NOMO-1 (cell line): Measurements from ENCODE around the gene PUM1.
"Not testable (repeated sequence)": the region's sequence is repeated elsewhere in the genome, so short reads cannot be mapped to it uniquely, and the experiment has no call there.

ENCODE experiments used
- DNase-seq, 2 experiments: peaks; one replicate each; lab custom pipeline; 2025; ENCODE audit not compliant: unreplicated experiment in 2 of 2; lab: John Stamatoyannopoulos, UW

PUM1 gene, protein sequence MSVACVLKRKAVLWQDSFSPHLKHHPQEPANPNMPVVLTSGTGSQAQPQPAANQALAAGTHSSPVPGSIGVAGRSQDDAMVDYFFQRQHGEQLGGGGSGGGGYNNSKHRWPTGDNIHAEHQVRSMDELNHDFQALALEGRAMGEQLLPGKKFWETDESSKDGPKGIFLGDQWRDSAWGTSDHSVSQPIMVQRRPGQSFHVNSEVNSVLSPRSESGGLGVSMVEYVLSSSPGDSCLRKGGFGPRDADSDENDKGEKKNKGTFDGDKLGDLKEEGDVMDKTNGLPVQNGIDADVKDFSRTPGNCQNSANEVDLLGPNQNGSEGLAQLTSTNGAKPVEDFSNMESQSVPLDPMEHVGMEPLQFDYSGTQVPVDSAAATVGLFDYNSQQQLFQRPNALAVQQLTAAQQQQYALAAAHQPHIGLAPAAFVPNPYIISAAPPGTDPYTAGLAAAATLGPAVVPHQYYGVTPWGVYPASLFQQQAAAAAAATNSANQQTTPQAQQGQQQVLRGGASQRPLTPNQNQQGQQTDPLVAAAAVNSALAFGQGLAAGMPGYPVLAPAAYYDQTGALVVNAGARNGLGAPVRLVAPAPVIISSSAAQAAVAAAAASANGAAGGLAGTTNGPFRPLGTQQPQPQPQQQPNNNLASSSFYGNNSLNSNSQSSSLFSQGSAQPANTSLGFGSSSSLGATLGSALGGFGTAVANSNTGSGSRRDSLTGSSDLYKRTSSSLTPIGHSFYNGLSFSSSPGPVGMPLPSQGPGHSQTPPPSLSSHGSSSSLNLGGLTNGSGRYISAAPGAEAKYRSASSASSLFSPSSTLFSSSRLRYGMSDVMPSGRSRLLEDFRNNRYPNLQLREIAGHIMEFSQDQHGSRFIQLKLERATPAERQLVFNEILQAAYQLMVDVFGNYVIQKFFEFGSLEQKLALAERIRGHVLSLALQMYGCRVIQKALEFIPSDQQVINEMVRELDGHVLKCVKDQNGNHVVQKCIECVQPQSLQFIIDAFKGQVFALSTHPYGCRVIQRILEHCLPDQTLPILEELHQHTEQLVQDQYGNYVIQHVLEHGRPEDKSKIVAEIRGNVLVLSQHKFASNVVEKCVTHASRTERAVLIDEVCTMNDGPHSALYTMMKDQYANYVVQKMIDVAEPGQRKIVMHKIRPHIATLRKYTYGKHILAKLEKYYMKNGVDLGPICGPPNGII

DNA sequence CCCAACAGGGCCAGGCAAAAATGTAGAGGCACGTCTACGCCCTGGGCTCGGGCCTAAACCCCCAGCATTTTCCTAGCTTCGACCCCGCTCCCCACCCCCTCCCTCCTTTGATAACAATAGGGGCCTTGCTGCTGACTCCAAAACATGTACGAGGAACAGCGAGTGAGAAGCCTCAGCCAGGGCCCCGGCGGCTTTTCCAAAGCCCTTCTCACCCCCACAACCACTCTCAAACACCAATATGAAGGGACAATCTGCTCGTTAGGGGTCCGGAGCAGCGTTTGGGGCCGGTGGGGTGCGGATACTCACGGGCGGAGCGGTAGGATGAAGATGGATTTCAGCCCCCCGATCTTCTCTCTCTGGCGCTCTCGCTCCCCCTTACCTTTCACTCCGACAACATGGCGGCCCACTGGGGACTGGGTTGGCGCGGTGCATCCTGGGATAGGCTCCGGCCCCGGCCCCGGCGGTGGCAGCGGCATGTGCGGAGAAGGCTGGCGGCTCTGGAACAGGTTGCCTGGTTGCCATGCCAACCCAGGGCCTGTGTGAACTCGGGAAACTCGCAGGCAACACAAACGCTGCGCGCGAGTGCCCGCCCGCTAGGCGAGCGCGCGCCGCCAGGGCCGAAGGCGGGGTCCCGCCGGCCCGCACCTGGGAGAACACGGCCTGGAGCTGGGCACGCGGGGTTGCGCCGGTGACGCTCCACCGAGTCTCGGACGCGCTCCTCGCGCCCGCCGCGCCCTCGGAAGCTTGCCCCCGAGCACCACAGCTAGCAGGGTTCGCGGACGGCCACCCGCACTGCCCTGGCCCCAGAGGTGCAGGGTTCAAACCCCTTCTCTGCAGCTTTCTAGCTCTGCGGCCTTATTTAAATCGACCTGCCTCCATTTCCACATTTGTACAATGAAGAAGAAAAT lies at the start of gene PUM1:
Gene PUM1 (minus strand): TSS at position 408 of the 908 bp plus-strand sequence. CDS start 6,151 bp downstream, outside the sequence.
- DNase-seq, result peak; percentile 95 to 96

DNA sequence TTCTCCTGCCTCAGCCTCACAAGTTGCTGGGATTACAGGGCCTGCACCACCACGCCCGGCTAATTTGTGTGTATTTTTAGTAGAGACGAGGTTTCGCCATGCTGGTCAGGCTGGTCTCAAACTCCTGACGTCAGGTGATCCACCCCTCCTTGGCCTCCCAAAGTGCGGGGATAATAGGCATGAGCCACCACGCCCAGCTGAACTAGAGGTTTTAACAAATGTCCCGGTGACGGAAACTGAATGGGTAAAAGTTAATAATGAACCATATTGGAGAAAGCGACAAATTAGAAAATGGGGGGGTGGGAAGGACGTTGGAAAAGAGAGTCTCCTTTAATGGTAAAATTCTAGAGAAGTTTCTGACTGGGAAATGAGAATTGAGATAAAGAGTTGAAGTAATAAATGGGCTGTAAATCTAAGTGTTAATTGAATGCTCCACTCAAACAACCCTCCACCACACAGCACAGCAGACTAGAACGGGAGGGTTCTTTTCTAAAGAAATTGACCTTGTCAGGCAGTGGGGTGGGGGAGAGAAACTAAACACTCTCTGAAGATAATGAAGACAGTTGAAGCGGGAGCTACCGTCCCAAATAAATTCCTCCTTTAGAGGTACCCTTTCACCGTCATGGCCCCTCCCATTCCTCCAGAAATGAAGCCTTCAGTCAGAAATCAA lies 46.9 kb upstream of the PUM1 start:
- no peak for DNase-seq

DNA sequence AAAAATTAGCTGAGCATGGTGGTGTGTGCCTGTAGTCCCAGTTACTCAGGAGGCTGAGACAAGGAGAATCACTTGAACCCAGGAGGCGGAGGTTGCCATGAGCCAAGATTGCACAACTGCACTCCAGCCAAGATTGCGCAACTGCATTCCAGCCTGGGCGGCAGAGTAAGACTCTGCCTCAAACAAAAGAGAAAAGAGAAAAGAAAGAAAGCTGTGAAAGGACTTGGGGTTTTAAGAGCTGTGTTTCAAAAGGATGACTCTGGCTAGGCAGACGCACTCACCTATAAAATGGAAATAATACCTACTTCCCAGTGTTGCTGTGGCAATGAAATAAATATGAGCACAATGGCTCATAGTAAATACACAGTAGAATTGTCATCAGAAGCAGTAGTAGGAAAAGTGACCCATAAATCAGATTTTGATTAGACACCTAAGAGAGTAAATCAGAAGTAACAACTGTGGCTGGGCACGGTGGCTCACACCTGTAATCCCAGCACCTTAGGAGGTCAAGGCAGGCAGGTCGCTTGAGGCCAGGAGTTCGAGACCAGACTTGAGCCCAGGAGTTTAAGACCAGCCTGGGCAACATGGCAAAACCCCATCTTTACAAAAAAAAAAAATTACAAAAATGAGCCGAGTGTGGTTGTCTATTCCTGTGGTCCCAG lies 45.9 kb upstream of the PUM1 start:
- peak; percentile 40 to 50 for DNase-seq

DNA sequence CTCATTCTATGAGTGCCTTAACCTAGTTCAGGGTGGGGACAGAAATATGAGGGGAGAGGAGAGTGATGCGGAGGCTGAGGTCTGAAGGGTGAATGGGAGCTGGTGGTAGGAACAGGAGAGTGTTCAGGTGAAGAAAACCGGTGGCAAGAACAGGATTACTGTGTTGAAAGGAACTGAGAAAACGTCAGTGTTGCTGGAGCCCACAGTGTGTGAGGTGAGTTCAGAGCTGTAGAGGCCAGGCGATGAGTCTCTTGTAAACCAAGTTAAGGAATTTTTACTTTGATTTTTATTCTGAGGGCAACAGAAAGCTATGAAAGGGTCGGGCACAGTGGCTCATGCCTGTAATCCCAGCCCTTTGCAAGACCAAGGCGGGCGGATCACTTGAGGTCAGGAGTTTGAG lies 45.3 kb upstream of the PUM1 start:
- no peak for DNase-seq

DNA sequence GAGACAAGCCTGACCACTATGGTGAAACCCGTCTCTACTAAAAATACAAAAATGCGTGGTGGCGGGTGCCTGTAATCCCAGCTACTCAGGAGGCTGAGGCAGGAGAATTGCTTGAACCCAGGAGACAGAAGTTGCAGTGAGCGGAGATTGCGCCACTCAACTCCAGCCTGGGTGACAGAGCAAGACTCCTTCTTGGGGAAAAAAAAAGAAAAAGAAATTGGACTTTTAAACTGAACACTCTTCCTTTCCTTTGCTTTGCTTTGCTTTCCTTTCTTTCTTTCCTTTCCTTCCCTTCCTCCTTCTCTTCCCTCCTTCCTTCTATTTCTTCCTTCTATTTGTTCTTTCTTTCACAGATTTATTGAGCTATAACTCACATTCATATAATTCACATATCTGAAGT lies 43.3 kb upstream of the PUM1 start:
- DNase-seq, result no peak

DNA sequence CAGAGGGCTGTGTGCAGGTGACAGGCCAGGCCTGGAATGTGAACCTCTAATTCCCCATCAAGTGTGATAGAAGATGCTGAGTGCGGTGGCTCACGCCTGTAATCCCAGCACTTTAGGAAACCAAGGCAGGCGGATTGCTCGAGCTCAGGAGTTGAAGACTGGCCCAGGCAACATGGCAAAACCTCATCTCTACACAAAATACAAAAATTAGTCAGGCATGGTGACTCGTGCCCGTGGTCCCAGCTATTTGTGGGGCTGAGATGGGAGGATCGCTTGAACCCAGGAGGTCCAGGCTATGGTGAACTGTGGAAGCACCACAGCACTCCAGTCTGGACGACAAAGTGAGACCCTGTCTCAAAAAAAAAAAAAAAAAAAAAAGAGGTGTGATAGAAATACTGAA lies 40.1 kb upstream of the PUM1 start:
- DNase-seq, result no peak

DNA sequence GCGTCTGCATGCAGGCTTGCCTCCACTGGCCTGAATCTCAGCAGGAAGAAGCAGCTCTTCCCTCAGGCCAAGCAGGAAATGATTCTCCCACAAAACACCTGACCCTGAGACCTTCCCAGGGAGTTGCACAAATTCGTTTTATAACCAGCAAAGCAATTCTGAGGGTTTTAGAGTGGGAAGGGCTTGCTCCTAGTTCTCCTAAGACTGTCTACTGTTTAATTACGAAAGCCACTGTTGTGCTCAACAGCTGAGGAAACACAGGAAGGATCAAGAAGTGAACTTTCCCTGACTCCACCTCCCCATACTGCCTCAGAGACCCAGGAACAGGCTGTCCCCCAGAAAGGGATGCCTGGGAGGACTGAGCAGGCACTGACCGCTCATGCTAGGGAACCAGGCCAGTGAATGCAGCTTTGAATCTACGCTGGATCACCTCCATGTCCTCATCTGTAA lies 37.0 kb upstream of the PUM1 start:
- DNase-seq, result no peak

DNA sequence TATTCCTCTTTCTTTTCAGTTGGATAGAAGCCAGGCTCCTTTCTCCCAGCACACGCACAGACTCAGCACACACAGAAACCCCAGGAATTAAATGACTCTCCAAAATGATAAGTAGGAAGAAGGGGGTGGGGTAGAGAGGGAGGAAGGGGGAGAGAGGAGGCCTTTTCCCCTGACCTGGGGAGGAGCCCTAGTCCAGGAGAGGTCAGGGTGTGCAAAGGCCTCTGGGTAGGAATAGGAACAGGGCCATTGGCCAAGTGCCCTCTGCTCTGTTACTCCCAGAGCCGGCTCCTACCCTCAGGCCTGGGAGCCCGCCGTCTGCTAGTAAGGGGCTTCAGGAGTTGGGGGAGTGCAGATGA lies 35.6 kb upstream of the PUM1 start:
- DNase-seq, result no peak

DNA sequence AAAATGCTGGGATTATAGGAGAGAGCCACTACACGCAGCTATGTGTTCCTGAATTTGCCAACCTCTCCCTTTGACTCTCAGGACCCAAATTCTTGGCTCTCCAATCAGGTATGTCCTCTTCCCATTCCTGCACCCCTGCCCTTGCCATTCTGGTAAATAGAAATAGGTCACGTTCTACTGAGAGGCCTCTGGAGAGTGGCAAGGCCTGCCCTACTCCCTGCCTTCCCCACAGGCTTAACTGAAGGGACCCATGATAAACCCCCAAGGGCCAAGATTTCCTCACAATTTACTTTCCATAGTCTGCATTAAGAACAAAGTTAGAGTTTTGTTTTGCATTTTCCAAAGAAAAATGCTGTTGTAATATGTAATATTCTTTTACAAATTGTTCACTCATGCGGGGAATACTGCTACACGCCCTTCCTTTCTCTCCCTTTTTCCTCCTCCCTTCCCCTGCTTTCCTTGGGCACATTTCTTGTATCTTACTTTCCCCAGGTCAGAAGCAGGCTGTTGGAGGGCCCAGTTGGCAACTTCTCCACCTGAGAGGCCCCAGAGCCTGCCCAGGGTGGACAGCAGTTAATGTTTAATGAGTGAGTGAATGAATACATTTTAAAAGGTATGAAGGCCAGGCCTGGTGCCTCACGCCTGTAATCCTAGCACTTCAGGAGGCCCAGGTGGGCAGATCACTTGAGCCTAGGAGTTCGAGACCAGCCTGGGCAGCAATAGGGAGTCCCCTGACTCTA lies 33.9 kb upstream of the PUM1 start:
- DNase-seq, result no peak

DNA sequence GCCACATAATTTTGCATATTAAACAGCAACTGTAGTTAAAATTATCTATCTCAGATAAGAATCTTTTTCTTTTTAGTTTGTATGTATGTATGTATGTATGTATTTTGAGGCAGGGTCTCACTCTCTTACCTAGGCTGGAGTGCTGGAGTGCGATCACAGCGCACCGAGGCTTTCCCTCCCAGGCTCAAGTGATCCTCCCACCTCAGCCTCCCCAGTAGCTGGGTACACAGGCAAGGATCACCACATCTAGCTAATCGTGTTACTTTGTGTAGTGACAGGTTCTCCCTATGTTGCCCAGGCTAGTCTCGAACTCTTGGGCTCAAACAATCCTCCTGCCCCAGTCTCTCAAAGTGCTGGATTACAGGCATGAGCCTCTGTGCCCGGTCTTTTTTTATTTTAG lies 30.5 kb upstream of the PUM1 start:
- DNase-seq, result no peak

DNA sequence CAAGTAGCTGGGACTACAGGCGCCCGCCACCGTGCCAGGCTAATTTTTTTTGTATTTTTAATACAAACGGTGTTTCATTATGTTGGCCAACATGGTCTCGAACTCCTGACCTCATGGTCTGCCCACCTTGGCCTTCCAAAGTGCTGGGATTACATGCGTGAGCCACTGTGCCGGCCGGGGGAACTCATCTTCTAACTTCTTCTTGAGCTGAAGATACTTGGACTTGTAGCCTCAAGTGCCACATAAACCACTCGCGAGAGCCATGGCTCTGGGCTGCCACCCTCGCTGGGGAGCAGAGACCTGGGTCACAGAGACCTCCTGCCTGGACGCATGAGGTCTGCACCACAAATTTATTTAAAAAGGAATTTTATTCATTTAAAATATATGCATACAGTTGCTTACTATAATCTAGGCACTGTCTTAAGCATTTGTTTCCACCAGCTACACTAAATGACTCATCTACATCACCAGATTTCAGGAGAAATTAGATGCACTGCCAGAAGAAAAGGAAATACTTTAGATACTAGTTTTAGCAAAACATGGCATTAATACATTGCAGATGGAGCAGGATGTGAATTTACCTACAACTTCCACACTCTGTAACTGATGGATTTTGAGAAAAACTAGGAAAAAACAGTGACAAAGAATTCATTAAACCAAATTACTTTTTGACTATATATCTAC lies 29.9 kb upstream of the PUM1 start:
- no peak for DNase-seq

DNA sequence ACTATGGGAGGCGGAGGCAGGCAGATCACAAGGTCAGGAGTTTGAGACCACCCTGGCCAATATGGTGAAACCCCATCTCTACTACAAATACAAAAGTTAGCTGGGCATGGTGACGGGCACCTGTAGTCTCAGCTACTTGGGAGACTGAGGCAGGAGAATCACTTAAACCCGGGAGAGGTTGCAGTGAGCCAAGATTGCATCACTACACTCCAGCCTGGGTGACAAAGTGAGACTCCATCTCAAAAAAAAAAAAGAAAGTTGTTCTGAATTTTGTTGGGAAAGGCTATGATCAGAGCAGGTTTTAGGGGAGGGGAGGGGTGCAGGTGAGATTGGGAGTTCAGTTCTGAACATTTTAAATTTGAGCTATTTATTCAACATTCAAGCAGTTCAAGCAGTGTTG lies 22.6 kb upstream of the PUM1 start:
- DNase-seq, result not testable (repeated sequence)

DNA sequence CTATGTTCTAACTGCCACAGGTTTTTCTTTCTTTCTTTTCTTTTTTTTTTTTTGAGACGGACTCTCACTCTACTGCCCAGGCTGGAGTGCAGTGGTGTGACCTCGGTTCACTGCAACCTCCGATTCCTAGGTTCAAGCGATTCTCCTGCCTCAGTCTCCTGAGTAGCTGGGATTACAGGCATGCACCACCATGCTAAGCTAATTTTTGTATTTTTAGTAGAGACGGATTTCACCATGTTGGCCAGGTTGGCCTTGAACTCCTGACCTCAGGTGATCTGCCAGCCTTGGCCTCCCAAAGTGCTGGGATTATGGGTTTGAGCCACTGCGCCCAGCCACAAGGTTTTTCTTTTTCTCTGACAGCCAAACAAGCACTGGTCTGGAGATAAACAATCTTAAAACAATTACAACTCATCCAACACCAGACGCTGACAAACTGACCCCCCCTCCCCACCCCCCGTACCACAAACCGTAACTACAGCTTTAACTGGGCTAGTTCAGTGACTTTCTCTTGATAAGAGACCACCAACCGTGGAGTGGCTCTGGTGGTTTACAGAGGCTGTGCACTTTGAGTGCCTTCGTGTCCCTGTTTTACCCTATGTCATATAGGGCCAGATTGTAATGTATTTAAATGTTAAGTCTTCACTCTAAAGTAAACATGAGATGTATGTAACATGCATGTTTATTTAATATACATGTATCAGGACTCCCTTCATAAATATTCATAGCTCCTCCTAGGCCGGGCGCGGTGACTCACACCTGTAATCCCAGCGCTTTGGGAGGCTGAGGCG lies 19.5 kb upstream of the PUM1 start:
- no peak for DNase-seq

DNA sequence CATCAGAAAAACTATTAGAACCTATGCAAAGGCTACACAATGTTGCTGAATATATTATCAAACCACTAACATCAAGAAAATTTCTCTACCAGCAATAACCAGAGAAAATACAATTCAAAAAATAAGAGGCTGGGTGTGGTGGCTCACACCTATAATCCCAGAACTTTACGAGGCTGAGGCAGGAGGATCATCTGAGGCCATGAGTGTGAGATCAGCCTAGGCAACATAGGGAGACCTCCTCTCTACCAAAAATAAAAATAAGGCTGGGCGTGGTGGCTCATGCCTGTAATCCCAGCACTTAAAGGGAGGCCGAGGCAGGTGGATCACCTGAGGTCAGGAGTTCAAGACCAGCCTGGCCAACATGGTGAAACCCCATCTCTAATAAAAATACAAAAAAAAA lies 16.9 kb upstream of the PUM1 start:
- no peak for DNase-seq

DNA sequence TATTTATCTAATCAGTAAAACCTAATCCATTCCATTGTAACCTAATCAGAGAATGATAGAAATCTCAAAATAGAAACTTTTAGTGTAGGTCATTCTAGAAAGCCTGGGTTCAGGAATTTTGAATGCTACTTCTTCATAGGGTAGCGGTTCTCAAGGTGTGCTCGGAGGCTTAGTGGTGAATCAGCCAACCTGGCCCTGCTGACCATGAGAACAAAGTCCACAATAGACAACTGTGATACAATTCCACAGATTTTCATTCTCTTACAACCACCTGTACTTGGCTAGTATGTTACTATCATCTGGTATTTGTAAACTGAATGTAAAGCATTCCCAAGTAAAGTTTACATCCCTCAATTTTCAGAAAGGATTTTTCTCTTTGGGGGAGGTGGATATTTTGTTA lies 7.5 kb upstream of the PUM1 start:
- no peak for DNase-seq

DNA sequence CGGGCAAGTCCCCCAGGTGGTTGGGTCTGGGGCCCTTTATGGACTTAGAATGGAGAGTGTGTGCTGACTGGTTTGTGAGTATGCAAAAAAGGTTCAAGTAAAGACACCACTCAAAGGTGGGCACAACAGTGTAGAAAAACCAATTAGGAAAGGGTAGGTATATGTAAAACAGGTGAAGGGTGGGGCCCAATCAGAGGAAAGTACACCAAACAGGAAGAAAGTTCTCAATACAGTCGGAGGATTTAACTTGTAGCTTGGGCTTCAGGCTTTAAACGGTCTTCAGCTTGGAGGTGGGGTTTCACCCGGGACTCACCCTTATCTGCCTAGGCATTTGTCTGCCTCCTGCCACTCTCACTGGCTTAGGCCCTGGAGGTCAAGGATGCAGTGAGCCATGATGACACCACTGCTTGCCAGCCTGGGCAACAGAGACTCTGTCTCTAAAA lies 6.8 kb upstream of the PUM1 start:
- no peak for DNase-seq

DNA sequence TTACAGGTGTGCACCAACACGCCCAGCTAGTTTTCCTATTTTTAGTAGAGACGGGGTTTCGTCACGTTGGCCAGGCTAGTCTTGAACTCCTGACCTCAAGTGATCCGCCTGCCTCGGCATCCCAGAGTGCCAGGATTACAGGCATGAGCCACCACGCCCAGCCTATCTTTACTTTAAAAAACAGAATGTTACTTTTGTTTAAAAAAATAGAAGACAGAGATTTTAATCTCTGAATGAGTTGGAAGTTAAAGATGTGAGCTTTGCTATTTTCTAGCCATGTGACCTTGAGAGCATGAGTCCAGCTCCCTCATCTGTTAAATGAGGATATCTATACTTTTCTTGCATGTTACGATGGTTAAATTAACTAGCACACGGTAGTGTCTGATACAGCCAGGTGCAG lies 3.9 kb upstream of the PUM1 start:
- DNase-seq, result no peak
